Measurements from ENCODE around the gene NCR2.
A peak's percentile ranks its signal among the peaks of the same experiment; 100 is the strongest.

Gene NCR2

GRCh38 chr6:41335296-41335695 is at the start of gene NCR2:
NCR2 (plus strand) TSS chr6:41335608; CDS start chr6:41335877, 269 bp downstream.
- DNase-seq (ENCODE audit: low spot score) = no peak
- TF ChIP-seq CTCF (IDR thresholded peaks at IDR 0.05) = no peak
- no peak within 1 kb of the TSS for H3K27ac ChIP-seq

GRCh38 chr6:41286544-41287346 is 48.7 kb upstream of the NCR2 start, which contains the start of gene TREM1:
TREM1 (minus strand) TSS chr6:41286682; CDS start chr6:41286655, 27 bp downstream.
- no peak for DNase-seq (ENCODE audit: low spot score)
- no peak within 1 kb of the TSS for H3K4me3 ChIP-seq
- no peak for TF ChIP-seq CTCF (IDR thresholded peaks at IDR 0.05)
- H3K27ac ChIP-seq = peak within 1 kb of the TSS in 1 of 2 donors; percentile 68

More at GRCh38 chr6:41335296-41335695, at the start of gene NCR2:
- no peak within 1 kb of the TSS for H3K4me3 ChIP-seq

GRCh38 chr6:41288030-41288753 is 47.2 kb upstream of the NCR2 start:
- no peak overlapping the region for H3K27ac ChIP-seq
- no peak for DNase-seq (ENCODE audit: low spot score)
- no peak for TF ChIP-seq CTCF (IDR thresholded peaks at IDR 0.05)

GRCh38 chr6:41288754-41289129 is 46.7 kb upstream of the NCR2 start:
- DNase-seq (ENCODE audit: low spot score) = no peak
- H3K4me3 ChIP-seq = no peak overlapping the region
- no peak overlapping the region for H3K27ac ChIP-seq
- TF ChIP-seq CTCF (IDR thresholded peaks at IDR 0.05) = no peak

More at GRCh38 chr6:41288030-41288753, 47.2 kb upstream of the NCR2 start:
- no peak overlapping the region for H3K4me3 ChIP-seq

GRCh38 chr6:41289815-41290214 is 45.6 kb upstream of the NCR2 start:
- TF ChIP-seq CTCF (IDR thresholded peaks at IDR 0.05) = no peak
- no peak overlapping the region for H3K27ac ChIP-seq

GRCh38 chr6:41291717-41292116 is 43.7 kb upstream of the NCR2 start:
- no peak for TF ChIP-seq CTCF (IDR thresholded peaks at IDR 0.05)
- Histone ChIP-seq H3K27ac (no peak overlapping the region), H3K4me3 (no peak overlapping the region)
- no peak for DNase-seq (ENCODE audit: low spot score)

More at GRCh38 chr6:41289815-41290214, 45.6 kb upstream of the NCR2 start:
- DNase-seq (ENCODE audit: low spot score) = no peak
- no peak overlapping the region for H3K4me3 ChIP-seq
